HAP-1 (cell line): Measurements from ENCODE around the gene TIMM10.

Source experiments
- DNase-seq, 2 experiments: peaks; one replicate each; pipeline ENCODE4 v3.0.0-alpha.2; 2016 to 2020; ENCODE audit warnings: low spot score in 2 of 2
- H3K27me3 ChIP-seq: fragments of 250-450 bp; sonication (Bioruptor Pico); 2 replicates; pipeline ENCODE4 v1.5.1; 2020; ENCODE audit warnings: low read depth, mild to moderate bottlenecking, moderate library complexity
- H3K36me3 ChIP-seq: fragments of 250-450 bp; sonication (Bioruptor Pico); replicated peaks from 2 replicates; pipeline ENCODE4 v1.5.1; 2020; ENCODE audit warnings: mild to moderate bottlenecking
- H3K4me1 ChIP-seq: fragments of 250-450 bp; sonication (Bioruptor Pico); 2 replicates; pipeline ENCODE4 v1.5.1; 2020; ENCODE audit warnings: mild to moderate bottlenecking
- H3K4me3 ChIP-seq: fragments of 250-450 bp; sonication (Bioruptor Pico); 2 replicates; pipeline ENCODE4 v1.5.1; 2020; ENCODE audit warnings: mild to moderate bottlenecking, moderate library complexity
- H3K9me3 ChIP-seq: fragments of 250-450 bp; sonication (Bioruptor Pico); 2 replicates; pipeline ENCODE4 v1.5.1; 2020; ENCODE audit warnings: mild to moderate bottlenecking, moderate library complexity
- in situ Hi-C: fragments of 300-500 bp; cut with MboI; formaldehyde crosslinking; loops from 3 replicates; pipeline ENCODE4 v1.14.3; 2020; ENCODE audit warnings: low sequenced_read_pairs, inconsistent platforms, mixed read lengths

TIMM10 gene

GRCh38 chr11:57529012-57529411, 1.5 kb downstream of the TIMM10 start:
- H3K9me3 ChIP-seq = no peaks in the 10 kb centered on the region
- in situ Hi-C loops = no loop called here
- H3K4me3 ChIP-seq = no peak overlapping the region
- DNase-seq = no peak
- H3K4me1 ChIP-seq = peaks cover 10% of the 10 kb centered on the region
- no peaks in the 10 kb centered on the region for H3K27me3 ChIP-seq
- H3K36me3 ChIP-seq = peaks cover 22% of the 10 kb centered on the region

- peak; percentile 36 to 87 for DNase-seq
- H3K4me1 ChIP-seq = peaks cover 10% of the 10 kb centered on the region
- H3K27me3 ChIP-seq = no peaks in the 10 kb centered on the region
- no peaks in the 10 kb centered on the region for H3K9me3 ChIP-seq
- peaks cover 22% of the 10 kb centered on the region for H3K36me3 ChIP-seq
- in situ Hi-C loops = no loop called here
- H3K4me3 ChIP-seq = no peak overlapping the region
Observed at GRCh38 chr11:57527056-57527631, 3.4 kb downstream of the TIMM10 start.

- Histone ChIP-seq H3K4me1 (peaks cover 4% of the 10 kb centered on the region; the same call in 1 of the 2 replicates), H3K4me3 (no peak overlapping the region), H3K9me3 (no peaks in the 10 kb centered on the region), H3K27me3 (no peaks in the 10 kb centered on the region), H3K36me3 (peaks cover 9% of the 10 kb centered on the region)
- DNase-seq = no peak
- in situ Hi-C loops = no loop called here
Observed at GRCh38 chr11:57523419-57523818, 7.1 kb downstream of the TIMM10 start.

- in situ Hi-C loops = no loop called here
Observed at GRCh38 chr11:57521116-57521515, 9.4 kb downstream of the TIMM10 start.

GRCh38 chr11:57516061-57516443, 14.5 kb downstream of the TIMM10 start:
- H3K27me3 ChIP-seq = no peaks in the 10 kb centered on the region
- DNase-seq = no peak
- H3K4me1 ChIP-seq = peaks cover 10% of the 10 kb centered on the region
- H3K4me3 ChIP-seq = peak overlapping the region; percentile 83
- H3K9me3 ChIP-seq = no peaks in the 10 kb centered on the region
- H3K36me3 ChIP-seq = peaks cover 7% of the 10 kb centered on the region
- in situ Hi-C loops = no loop called here

More at GRCh38 chr11:57521116-57521515, 9.4 kb downstream of the TIMM10 start:
- no peak overlapping the region for H3K4me3 ChIP-seq
- no peak for DNase-seq
- no peaks in the 10 kb centered on the region for H3K9me3 ChIP-seq
- peaks cover 2% of the 10 kb centered on the region for H3K4me1 ChIP-seq
- H3K36me3 ChIP-seq = no peaks in the 10 kb centered on the region
- no peaks in the 10 kb centered on the region for H3K27me3 ChIP-seq

GRCh38 chr11:57515332-57516060, 15.1 kb downstream of the TIMM10 start, which contains the start of gene SLC43A1:
SLC43A1 (minus strand) TSS chr11:57515702; CDS start chr11:57514111, 1,591 bp downstream.
- peaks cover 7% of the 10 kb centered on the region for H3K36me3 ChIP-seq
- no peaks in the 10 kb centered on the region for H3K9me3 ChIP-seq
- in situ Hi-C loops = no loop called here
- no peaks in the 10 kb centered on the region for H3K27me3 ChIP-seq
- peak within 1 kb of the TSS; percentile 83 for H3K4me3 ChIP-seq
- DNase-seq = peak; percentile 72 to 81
- peaks cover 10% of the 10 kb centered on the region for H3K4me1 ChIP-seq

GRCh38 chr11:57514538-57515331, 15.8 kb downstream of the TIMM10 start:
- H3K9me3 ChIP-seq = no peaks in the 10 kb centered on the region
- peak in 1 of 2 experiments; percentile 61 for DNase-seq
- peak overlapping the region; percentile 83 for H3K4me3 ChIP-seq
- H3K4me1 ChIP-seq = peaks cover 10% of the 10 kb centered on the region
- H3K27me3 ChIP-seq = no peaks in the 10 kb centered on the region
- peaks cover 7% of the 10 kb centered on the region for H3K36me3 ChIP-seq
- in situ Hi-C loops = no loop called here

GRCh38 chr11:57513911-57514537, 16.5 kb downstream of the TIMM10 start:
- no peaks in the 10 kb centered on the region for H3K27me3 ChIP-seq
- in situ Hi-C loops = no loop called here
- peaks cover 7% of the 10 kb centered on the region for H3K36me3 ChIP-seq
- peak in 1 of 2 experiments; percentile 59 for DNase-seq
- H3K9me3 ChIP-seq = no peaks in the 10 kb centered on the region
- H3K4me3 ChIP-seq = peak overlapping the region; percentile 83
- H3K4me1 ChIP-seq = peaks cover 10% of the 10 kb centered on the region

GRCh38 chr11:57513452-57513795, 17.1 kb downstream of the TIMM10 start:
- H3K4me3 ChIP-seq = peak overlapping the region; percentile 83
- DNase-seq = no peak
- H3K36me3 ChIP-seq = peaks cover 7% of the 10 kb centered on the region
- H3K9me3 ChIP-seq = no peaks in the 10 kb centered on the region
- H3K4me1 ChIP-seq = peaks cover 10% of the 10 kb centered on the region
- no peaks in the 10 kb centered on the region for H3K27me3 ChIP-seq
- in situ Hi-C loops = no loop called here

GRCh38 chr11:57512646-57513451, 17.7 kb downstream of the TIMM10 start:
- Histone ChIP-seq H3K27me3 (no peaks in the 10 kb centered on the region), H3K4me3 (peak overlapping the region; percentile 83), H3K4me1 (peaks cover 10% of the 10 kb centered on the region), H3K9me3 (no peaks in the 10 kb centered on the region), H3K36me3 (peaks cover 7% of the 10 kb centered on the region)
- no peak for DNase-seq
- in situ Hi-C loops = no loop called here

GRCh38 chr11:57511741-57512430, 18.7 kb downstream of the TIMM10 start:
- DNase-seq = no peak
- Histone ChIP-seq H3K27me3 (no peaks in the 10 kb centered on the region), H3K4me3 (no peak overlapping the region), H3K4me1 (peaks cover 10% of the 10 kb centered on the region), H3K36me3 (peaks cover 14% of the 10 kb centered on the region), H3K9me3 (no peaks in the 10 kb centered on the region)
- in situ Hi-C loops = no loop called here

GRCh38 chr11:57508341-57509170, 22.0 kb downstream of the TIMM10 start:
- Histone ChIP-seq H3K27me3 (no peaks in the 10 kb centered on the region), H3K4me3 (no peak overlapping the region), H3K9me3 (no peaks in the 10 kb centered on the region), H3K4me1 (peaks cover 5% of the 10 kb centered on the region), H3K36me3 (peaks cover 34% of the 10 kb centered on the region)
- DNase-seq = no peak
- in situ Hi-C loops = no loop called here
